GM12878 (cell line): ENCODE results near the gene ATRN. TPM values are rescaled to one million over a fixed set of nuclear protein-coding genes. Genes with fewer than 3 reads are reported as not detected.

Experiments used
- ATAC-seq: fragments of 200-7000 bp; cut with Tn5 transposase; 3 replicates; pipeline ENCODE4 v1.9.1; 2020; ENCODE audit warnings: mild to moderate bottlenecking, moderate library complexity
- BruUV-seq: library from RNA; stranded (reverse); fragments of 400-500 nt; replicated peaks from 2 replicates; lab custom pipeline; 2021; lab: Mats Ljungman, UMichigan
- CTCF ChIA-PET: fragments of 300-600 bp; sonication (Branson Sonifier 250); formaldehyde crosslinking; extraction: SDS; loops from one replicate; lab custom pipeline; 2021; ENCODE audit warnings: inconsistent platforms; lab: Yijun Ruan, JAX
- POLR2A ChIA-PET: fragments of 350-600 bp; formaldehyde crosslinking; extraction: SDS; loops from one replicate; lab custom pipeline; 2021; ENCODE audit warnings: inconsistent platforms; lab: Charles Lee
- RAD21 ChIA-PET: fragments of 300-600 bp; sonication (Branson Sonifier 250); formaldehyde crosslinking; loops from one replicate; lab custom pipeline; 2023; ENCODE audit warnings: antibody characterized with exemption; ENCODE audit not compliant: unreplicated experiment; lab: Charles Lee
- SMC1A ChIA-PET: fragments of 300-600 bp; sonication (Branson Sonifier 250); formaldehyde crosslinking; loops from one replicate; lab custom pipeline; 2023; ENCODE audit not compliant: unreplicated experiment, uncharacterized antibody; lab: Charles Lee
- DNase-seq: peaks from one replicate; pipeline ENCODE4 v3.0.0-alpha.2; 2011; ENCODE audit warnings: low read depth, low spot score
- FAIRE-seq: peaks from 3 replicates; lab custom pipeline; 2011; peaks lifted over from hg19 to GRCh38; lab: Jason Lieb, UNC
- H2AFZ ChIP-seq: 2 replicates; pipeline ENCODE4 v1.6.0; 2011; ENCODE audit warnings: low read depth, low read length, control low read depth; ENCODE audit not compliant: control insufficient read depth
- H3K27ac ChIP-seq: 2 replicates; pipeline ENCODE4 v1.5.1; 2011; ENCODE audit warnings: control low read depth; ENCODE audit not compliant: control insufficient read depth, insufficient read depth
- H3K27me3 ChIP-seq, 2 experiments: replicated peaks in 1 of 2; 2 replicates each; pipeline versions ENCODE4 v1.6.0 to v1.6.1; 2011; ENCODE audit warnings: low read length in 1 of 2; ENCODE audit not compliant: control insufficient read depth in 2 of 2, insufficient read depth in 2 of 2
- H3K36me3 ChIP-seq, 2 experiments: 2 replicates each; pipeline ENCODE4 v1.5.1; 2011; ENCODE audit warnings: low read length in 1 of 2; ENCODE audit not compliant: control insufficient read depth in 2 of 2, insufficient read depth in 2 of 2
- H3K4me1 ChIP-seq: 2 replicates; pipeline ENCODE4 v1.6.1; 2011; ENCODE audit warnings: mild to moderate bottlenecking, low read length, moderate library complexity, mixed read lengths; ENCODE audit not compliant: control insufficient read depth, insufficient read depth
- H3K4me2 ChIP-seq: 2 replicates; pipeline ENCODE4 v1.6.0; 2011; ENCODE audit warnings: control low read depth; ENCODE audit not compliant: control insufficient read depth, insufficient read depth
- H3K4me3 ChIP-seq: fragments of 200-600 bp; sonication (generic); 2 replicates; pipeline ENCODE4 v1.5.1; 2016
- H3K79me2 ChIP-seq: 2 replicates; pipeline ENCODE4 v1.6.0; 2011; ENCODE audit warnings: low read length; ENCODE audit not compliant: control insufficient read depth, insufficient read depth
- H3K9ac ChIP-seq: 2 replicates; pipeline ENCODE4 v1.8.0; 2011; ENCODE audit warnings: low read length, control low read depth, mixed read lengths; ENCODE audit not compliant: control insufficient read depth, insufficient read depth
- H3K9me3 ChIP-seq: replicated peaks from 3 replicates; pipeline ENCODE4 v1.5.1; 2011; ENCODE audit warnings: mild to moderate bottlenecking, low read length; ENCODE audit not compliant: control insufficient read depth, insufficient read depth
- H4K20me1 ChIP-seq: 2 replicates; pipeline ENCODE4 v1.6.0; 2011; ENCODE audit not compliant: control insufficient read depth, insufficient read depth
- ATF2 ChIP-seq: IDR thresholded peaks from 2 replicates; pipeline ENCODE4 v1.6.1; 2012; ENCODE audit warnings: low read length, inconsistent platforms
- ATF7 ChIP-seq: fragments of 450-650 bp; IDR thresholded peaks from 2 replicates; pipeline ENCODE4 v1.6.1; 2016; ENCODE audit warnings: low read depth, mild to moderate bottlenecking
- CREB1 ChIP-seq: IDR thresholded peaks from 2 replicates; pipeline ENCODE4 v1.6.1; 2012; ENCODE audit warnings: low read depth, mild to moderate bottlenecking, inconsistent platforms
- EP300 ChIP-seq, 2 experiments: fragments of 150-350 bp in 1 of 2; IDR thresholded peaks; 2 replicates each; pipeline ENCODE4 v1.6.1; 2011 to 2012; ENCODE audit warnings: low read depth in 2 of 2, low read length in 2 of 2, borderline replicate concordance in 1 of 2, improper control_type of control experiment in 1 of 2, inconsistent platforms in 1 of 2; ENCODE audit not compliant: control insufficient read depth in 1 of 2
- MAX ChIP-seq: IDR thresholded peaks from 2 replicates; pipeline ENCODE4 v1.6.1; 2012; ENCODE audit warnings: low read depth, low read length, improper control_type of control experiment
- POLR2AphosphoS5 ChIP-seq: IDR thresholded peaks from 2 replicates; pipeline ENCODE4 v1.6.1; 2011; ENCODE audit warnings: mild to moderate bottlenecking, low read length, inconsistent platforms
- SRF ChIP-seq, 2 experiments: IDR thresholded peaks; 2 replicates each; pipeline ENCODE4 v1.6.1; 2011; ENCODE audit warnings: low read depth in 2 of 2, low read length in 2 of 2, mild to moderate bottlenecking in 1 of 2, moderate library complexity in 1 of 2
- TCF7 ChIP-seq: IDR thresholded peaks from 2 replicates; pipeline ENCODE4 v1.6.1; 2014; ENCODE audit warnings: antibody characterized with exemption, borderline replicate concordance
- ZSCAN29 ChIP-seq: fragments of 450-650 bp; IDR thresholded peaks from 2 replicates; pipeline ENCODE4 v1.6.1; 2017; ENCODE audit warnings: mild to moderate bottlenecking, moderate library complexity
- WGBS: methylation state at CpG from one replicate; pipeline ENCODE4 v1.1.6; 2016; ENCODE audit warnings: low lambda C conversion rate; ENCODE audit not compliant: insufficient replicate concordance, insufficient coverage; ENCODE audit errors: missing lambda C conversion rate; 5-methylcytosine and 5-hydroxymethylcytosine counted together
- in situ Hi-C: fragments of 300-500 bp; cut with MboI; formaldehyde crosslinking; loops from 9 replicates; pipeline ENCODE4 v1.14.3; 2018; ENCODE audit warnings: mixed read lengths
- intact Hi-C: fragments of 100-400 bp; cut with micrococcal nuclease; formaldehyde crosslinking; loops from one replicate; pipeline ENCODE4 v1.14.2; 2022; ENCODE audit not compliant: unreplicated experiment
- polyA plus RNA-seq, 11 experiments: library from polyadenylated mRNA; depleted of rRNA in 4 of 11; unstranded in 6 of 11; stranded (reverse) in 5 of 11; fragments of >200 nt; fragmentation: Nextera tagmentation in 4 of 11; fragmentation: Illumina TruSeq in 1 of 11; extraction: Ambion mirVana in 4 of 11; extraction: Trizol in 1 of 11; gene quantifications; 1 replicate in 1 of 11; 2 replicates in 10 of 11; pipeline versions ENCODE4 v1.2.1 to v1.2.3, GENCODE V29; 2011 to 2016; ENCODE audit warnings: inconsistent platforms in 2 of 11, missing spikeins in 2 of 11, low read depth in 1 of 11
- total RNA-seq, 4 experiments: library from RNA; depleted of rRNA in 3 of 4; stranded (reverse); fragments of >200 nt in 3 of 4; fragmentation: Illumina TruSeq in 1 of 4; extraction: Trizol in 1 of 4; gene quantifications; 2 replicates each; pipeline versions ENCODE4 v1.2.1 to v1.2.3, GENCODE V29; 2013 to 2021
- TF ChIP-seq, protein P1 (sequence below): fragments of 450-650 bp; IDR thresholded peaks from 2 replicates; pipeline ENCODE4 v1.6.1; 2017; ENCODE audit warnings: mild to moderate bottlenecking, moderate library complexity

The ATRN gene
- total and polyA plus RNA-seq, 10 of the 15 experiments (the other 5 are each of a cell fraction or from before 2014, with no cell fraction given) = 0.71 to 11.6 (median 6.9) TPM

DNA sequence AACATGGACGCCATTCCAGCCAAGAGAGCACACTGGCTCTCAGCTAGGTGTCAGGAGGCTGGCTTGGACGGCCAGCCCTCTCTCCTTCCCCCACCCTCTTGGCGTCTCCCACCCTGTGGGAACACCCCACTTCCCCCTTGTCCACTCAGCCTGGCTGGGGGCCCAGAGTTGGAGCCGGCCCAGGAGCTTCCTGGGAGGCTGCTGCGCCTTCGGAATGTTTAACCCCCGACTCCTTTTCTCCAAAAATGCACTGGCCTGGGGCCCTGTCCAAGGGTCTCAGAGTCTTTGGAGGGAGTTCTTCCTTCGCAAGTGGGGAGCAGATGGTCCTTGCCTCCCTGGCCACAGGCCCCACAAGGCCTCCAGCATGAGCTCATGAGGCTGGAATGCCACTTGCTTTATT, 206.9 kb downstream of the ATRN start:
- Histone ChIP-seq H3K4me1 (no peaks in the 10 kb centered on the region; the same call in 1 of the 2 replicates), H3K79me2 (no peaks in the 10 kb centered on the region), H2AFZ (no peak overlapping the region), H3K4me2 (no peak overlapping the region), H3K36me3 (no peaks in the 10 kb centered on the region), H3K27me3 (peaks cover 3 to 4% of the 10 kb centered on the region in 2 experiments; a peak in 2 of 4 replicates), H3K9me3 (no peaks in the 10 kb centered on the region), H3K9ac (no peak overlapping the region), H3K4me3 (no peak overlapping the region), H4K20me1 (no peaks in the 10 kb centered on the region; the same call in 1 of the 2 replicates), H3K27ac (no peak overlapping the region)
- WGBS = 29% methylated on average over 8 of the region's 8 CpGs
- intact Hi-C loops (loop anchor here (5.0 kb wide), 1 partner anchor 90 kb away; the partner anchor contains the start of gene ADISSP), in situ Hi-C loops (no loop called here)
- ChIA-PET SMC1A (interaction anchor here (1.1 to 1.8 kb wide), 2 partner anchors 33 to 69 kb away, joined by 3 to 8 read pairs; no protein-coding TSS in a partner anchor), RAD21 (interaction anchor here (0.6 to 1.8 kb wide), 4 partner anchors 31 to 394 kb away, joined by 3 to 13 read pairs (median 4); no protein-coding TSS in a partner anchor), POLR2A (interaction anchor here (0.8 kb wide), 1 partner anchor 30 kb away, joined by 3 read pairs; no protein-coding TSS in a partner anchor), CTCF (interaction anchor here (0.7 to 3.1 kb wide), 9 partner anchors 10 to 90 kb away, joined by 3 to 51 read pairs (median 10); partner anchors contain the start of genes ADISSP and SIGLEC1)
- TF ChIP-seq MAX (no peak), TCF7 (no peak)
- FAIRE-seq (no peak), ATAC-seq (no peak), DNase-seq (no peak)
- no TSS peak for BruUV-seq

DNA sequence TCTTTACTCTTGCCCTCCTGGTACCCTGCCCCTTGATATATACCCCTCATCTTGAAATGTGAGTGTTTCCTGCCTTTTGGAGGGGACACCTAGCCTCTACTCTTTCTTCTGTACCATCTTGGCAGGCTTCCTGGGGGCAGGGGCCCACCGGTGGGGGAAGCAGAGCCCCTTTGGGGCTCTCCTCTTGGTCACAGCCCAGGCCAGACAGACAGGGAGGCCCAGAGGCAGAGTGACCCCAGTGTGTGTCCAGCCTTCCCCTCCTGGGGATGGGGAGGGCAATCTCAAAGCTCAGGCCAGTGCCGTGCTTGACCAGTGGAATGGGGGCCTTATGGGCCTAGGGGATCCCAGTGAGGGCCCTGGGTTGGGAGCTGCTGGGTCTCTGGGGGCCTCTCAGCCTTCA, 207.4 kb downstream of the ATRN start:
- H3K4me1 ChIP-seq = no peaks in the 10 kb centered on the region; the same call in 1 of the 2 replicates
- in situ Hi-C loops = no loop called here
- POLR2A ChIA-PET = interaction anchor here (0.8 kb wide), 1 partner anchor 29 kb away, joined by 3 read pairs; no protein-coding TSS in a partner anchor
- no peaks in the 10 kb centered on the region; the same call in 1 of the 2 replicates for H4K20me1 ChIP-seq
- SMC1A ChIA-PET = interaction anchor here (0.5 to 1.8 kb wide), 3 partner anchors 33 to 176 kb away, joined by 3 to 8 read pairs (median 4); no protein-coding TSS in a partner anchor
- 0% methylated on average over 2 of the region's 2 CpGs for WGBS
- CTCF ChIA-PET = interaction anchor here (0.7 to 3.1 kb wide), 6 partner anchors 10 to 90 kb away, joined by 3 to 51 read pairs (median 12); partner anchors contain the start of genes ADISSP and SIGLEC1
- H3K9ac ChIP-seq = no peak overlapping the region
- peaks cover 3% of the 10 kb centered on the region in 2 experiments; a peak in 2 of 4 replicates for H3K27me3 ChIP-seq
- H3K4me2 ChIP-seq = no peak overlapping the region
- ATAC-seq (no peak), FAIRE-seq (no peak), DNase-seq (no peak)
- no peak overlapping the region for H3K27ac ChIP-seq
- no TSS peak for BruUV-seq
- intact Hi-C loops = loop anchor here (5.0 kb wide), 1 partner anchor 89 kb away; the partner anchor contains the start of gene ADISSP
- no peaks in the 10 kb centered on the region for H3K9me3 ChIP-seq
- RAD21 ChIA-PET = interaction anchor here (0.6 kb wide), 1 partner anchor 393 kb away, joined by 3 read pairs; no protein-coding TSS in a partner anchor
- no peaks in the 10 kb centered on the region for H3K79me2 ChIP-seq
- no peaks in the 10 kb centered on the region for H3K36me3 ChIP-seq
- no peak overlapping the region for H2AFZ ChIP-seq
- no peak overlapping the region for H3K4me3 ChIP-seq
- no peak for TF ChIP-seq EP300 (IDR thresholded peaks at IDR 0.05; ENCODE audit: borderline replicate concordance in 1 of 2, control insufficient read depth in 1 of 2, low read depth in 2 of 2, low read length in 2 of 2)
- TF ChIP-seq ATF7 = no peak
- TF ChIP-seq SRF (IDR thresholded peaks at IDR 0.05; ENCODE audit: low read depth in 2 of 2, low read length in 2 of 2) = no peak
- TF ChIP-seq, protein P1, sequence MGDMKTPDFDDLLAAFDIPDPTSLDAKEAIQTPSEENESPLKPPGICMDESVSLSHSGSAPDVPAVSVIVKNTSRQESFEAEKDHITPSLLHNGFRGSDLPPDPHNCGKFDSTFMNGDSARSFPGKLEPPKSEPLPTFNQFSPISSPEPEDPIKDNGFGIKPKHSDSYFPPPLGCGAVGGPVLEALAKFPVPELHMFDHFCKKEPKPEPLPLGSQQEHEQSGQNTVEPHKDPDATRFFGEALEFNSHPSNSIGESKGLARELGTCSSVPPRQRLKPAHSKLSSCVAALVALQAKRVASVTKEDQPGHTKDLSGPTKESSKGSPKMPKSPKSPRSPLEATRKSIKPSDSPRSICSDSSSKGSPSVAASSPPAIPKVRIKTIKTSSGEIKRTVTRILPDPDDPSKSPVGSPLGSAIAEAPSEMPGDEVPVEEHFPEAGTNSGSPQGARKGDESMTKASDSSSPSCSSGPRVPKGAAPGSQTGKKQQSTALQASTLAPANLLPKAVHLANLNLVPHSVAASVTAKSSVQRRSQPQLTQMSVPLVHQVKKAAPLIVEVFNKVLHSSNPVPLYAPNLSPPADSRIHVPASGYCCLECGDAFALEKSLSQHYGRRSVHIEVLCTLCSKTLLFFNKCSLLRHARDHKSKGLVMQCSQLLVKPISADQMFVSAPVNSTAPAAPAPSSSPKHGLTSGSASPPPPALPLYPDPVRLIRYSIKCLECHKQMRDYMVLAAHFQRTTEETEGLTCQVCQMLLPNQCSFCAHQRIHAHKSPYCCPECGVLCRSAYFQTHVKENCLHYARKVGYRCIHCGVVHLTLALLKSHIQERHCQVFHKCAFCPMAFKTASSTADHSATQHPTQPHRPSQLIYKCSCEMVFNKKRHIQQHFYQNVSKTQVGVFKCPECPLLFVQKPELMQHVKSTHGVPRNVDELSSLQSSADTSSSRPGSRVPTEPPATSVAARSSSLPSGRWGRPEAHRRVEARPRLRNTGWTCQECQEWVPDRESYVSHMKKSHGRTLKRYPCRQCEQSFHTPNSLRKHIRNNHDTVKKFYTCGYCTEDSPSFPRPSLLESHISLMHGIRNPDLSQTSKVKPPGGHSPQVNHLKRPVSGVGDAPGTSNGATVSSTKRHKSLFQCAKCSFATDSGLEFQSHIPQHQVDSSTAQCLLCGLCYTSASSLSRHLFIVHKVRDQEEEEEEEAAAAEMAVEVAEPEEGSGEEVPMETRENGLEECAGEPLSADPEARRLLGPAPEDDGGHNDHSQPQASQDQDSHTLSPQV = no peak
- no peak for TF ChIP-seq ZSCAN29
- no peak for TF ChIP-seq ATF2
- no peak for TF ChIP-seq CREB1
- TF ChIP-seq POLR2AphosphoS5 = no peak
